ENCODE data around the gene YIPF3. TPM values are rescaled to one million over a fixed set of nuclear protein-coding genes. Genes with fewer than 3 reads are reported as not detected.

The YIPF3 gene
- total RNA-seq, 4 donors from 2014 or later: 26.5 to 212 (median 92.7) TPM

DNA sequence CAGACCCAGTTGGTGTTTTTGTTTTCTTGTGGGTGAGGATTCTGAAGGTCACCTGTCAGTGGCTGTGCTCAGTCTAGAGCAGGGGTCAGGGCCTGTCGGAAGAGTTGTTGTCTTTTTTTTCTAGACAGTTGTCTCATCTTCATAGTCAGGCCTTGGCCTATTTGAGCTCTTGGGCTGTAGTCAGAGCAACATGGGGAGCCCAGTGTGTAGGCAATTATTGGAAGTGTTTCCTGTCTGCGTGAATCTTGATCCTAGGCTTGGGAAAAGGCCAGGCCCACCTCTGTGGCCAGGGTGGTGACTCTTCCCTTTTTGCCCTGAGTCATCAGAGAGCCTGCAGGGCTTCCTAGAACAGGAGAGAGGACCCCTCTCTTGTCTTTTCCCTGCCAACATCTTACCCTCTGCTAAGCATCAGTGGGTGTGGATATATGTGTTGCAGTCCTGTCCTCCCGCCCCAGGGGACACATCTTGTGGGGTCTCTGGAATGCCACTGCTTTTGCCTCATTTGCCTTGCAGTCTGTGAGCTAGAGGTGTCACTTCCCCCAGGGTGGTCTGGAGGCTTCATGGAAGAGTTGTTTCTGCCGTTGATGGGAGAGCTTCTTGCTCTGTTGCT, 28.0 kb downstream of the YIPF3 start:
- TF ChIP-seq POLR2A (IDR thresholded peaks at IDR 0.05): no peak
- TF ChIP-seq, protein P1, sequence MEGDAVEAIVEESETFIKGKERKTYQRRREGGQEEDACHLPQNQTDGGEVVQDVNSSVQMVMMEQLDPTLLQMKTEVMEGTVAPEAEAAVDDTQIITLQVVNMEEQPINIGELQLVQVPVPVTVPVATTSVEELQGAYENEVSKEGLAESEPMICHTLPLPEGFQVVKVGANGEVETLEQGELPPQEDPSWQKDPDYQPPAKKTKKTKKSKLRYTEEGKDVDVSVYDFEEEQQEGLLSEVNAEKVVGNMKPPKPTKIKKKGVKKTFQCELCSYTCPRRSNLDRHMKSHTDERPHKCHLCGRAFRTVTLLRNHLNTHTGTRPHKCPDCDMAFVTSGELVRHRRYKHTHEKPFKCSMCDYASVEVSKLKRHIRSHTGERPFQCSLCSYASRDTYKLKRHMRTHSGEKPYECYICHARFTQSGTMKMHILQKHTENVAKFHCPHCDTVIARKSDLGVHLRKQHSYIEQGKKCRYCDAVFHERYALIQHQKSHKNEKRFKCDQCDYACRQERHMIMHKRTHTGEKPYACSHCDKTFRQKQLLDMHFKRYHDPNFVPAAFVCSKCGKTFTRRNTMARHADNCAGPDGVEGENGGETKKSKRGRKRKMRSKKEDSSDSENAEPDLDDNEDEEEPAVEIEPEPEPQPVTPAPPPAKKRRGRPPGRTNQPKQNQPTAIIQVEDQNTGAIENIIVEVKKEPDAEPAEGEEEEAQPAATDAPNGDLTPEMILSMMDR (IDR thresholded peaks at IDR 0.05): no peak
- no peak for DNase-seq
- H3K9me3 ChIP-seq: no peaks in the 10 kb centered on the region
- peaks cover 0 to 13% of the 10 kb centered on the region in 2 donors for H3K4me1 ChIP-seq
- no peaks in the 10 kb centered on the region for H3K36me3 ChIP-seq
- no peak overlapping the region for H3K4me3 ChIP-seq
- no peaks in the 10 kb centered on the region for H3K27me3 ChIP-seq
- intact Hi-C loops (cut with DNase I; ENCODE audit: low total_unique reads): no loop called here
- no peak overlapping the region for H3K27ac ChIP-seq

DNA sequence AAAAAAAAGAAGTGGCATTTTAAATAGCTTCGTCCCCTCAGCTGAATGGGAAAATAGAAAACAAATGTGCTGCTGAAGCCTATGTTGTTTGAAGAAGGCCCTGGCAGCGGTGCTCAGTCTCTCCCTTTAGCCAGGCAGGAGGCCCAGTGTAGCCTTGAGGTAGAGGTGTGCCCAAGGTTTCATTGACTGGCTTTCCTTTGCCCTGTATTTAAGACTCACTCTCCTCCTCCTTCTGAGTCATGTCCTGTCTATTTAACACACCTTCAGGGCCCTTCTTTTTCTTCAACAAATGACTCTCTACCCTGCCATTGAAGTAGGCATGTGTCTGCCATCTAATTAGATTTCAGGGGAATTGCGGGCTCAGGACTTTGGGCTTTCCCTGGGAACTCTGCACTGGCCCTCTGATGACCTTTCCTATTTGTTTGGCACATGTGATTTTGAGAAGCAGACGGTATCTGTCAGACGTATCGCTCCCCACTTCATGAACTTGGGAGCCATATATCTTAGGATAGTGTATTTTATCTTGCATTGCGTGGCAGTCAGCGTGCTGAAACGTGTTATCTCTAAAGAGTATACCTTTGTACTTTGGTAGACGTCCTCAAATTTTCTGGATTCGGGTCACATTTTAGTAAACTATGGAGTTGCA, 35.0 kb downstream of the YIPF3 start:
- Histone ChIP-seq H3K27me3 (no peaks in the 10 kb centered on the region), H3K9me3 (no peaks in the 10 kb centered on the region), H3K4me1 (peaks cover 0 to 8% of the 10 kb centered on the region in 2 donors), H3K4me3 (no peak overlapping the region), H3K36me3 (no peaks in the 10 kb centered on the region), H3K27ac (no peak overlapping the region)
- no peak for DNase-seq
- intact Hi-C loops (cut with DNase I; ENCODE audit: low total_unique reads): no loop called here
- TF ChIP-seq, protein P1 (IDR thresholded peaks at IDR 0.05): no peak
- TF ChIP-seq POLR2A (IDR thresholded peaks at IDR 0.05): no peak

DNA sequence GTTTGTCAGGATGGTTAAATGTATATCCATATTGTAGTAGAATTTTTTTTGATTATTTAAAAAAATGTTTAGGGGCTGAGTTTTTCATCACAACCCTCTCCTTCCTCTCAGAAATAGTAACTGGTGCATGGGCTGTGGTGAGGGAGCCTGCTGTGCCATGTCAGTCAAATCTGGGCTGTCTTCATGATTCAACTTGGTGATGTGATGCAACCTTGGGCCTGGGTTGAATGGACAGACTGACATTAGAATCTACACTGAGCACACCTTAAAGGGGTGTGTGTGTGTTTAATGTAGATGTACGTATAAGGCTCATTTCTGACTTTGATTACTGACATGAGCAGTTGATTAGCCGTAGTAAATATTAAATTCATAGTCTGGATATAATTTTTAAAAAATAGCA, 35.7 kb downstream of the YIPF3 start:
- no peak for DNase-seq
- H3K27ac ChIP-seq: no peak overlapping the region
- TF ChIP-seq POLR2A (IDR thresholded peaks at IDR 0.05): no peak
- TF ChIP-seq, protein P1 (IDR thresholded peaks at IDR 0.05): no peak
- no peaks in the 10 kb centered on the region for H3K9me3 ChIP-seq
- H3K36me3 ChIP-seq: no peaks in the 10 kb centered on the region
- intact Hi-C loops (cut with DNase I; ENCODE audit: low total_unique reads): no loop called here
- H3K4me3 ChIP-seq: no peak overlapping the region
- H3K27me3 ChIP-seq: no peaks in the 10 kb centered on the region
- H3K4me1 ChIP-seq: peaks cover 0 to 8% of the 10 kb centered on the region in 2 donors

DNA sequence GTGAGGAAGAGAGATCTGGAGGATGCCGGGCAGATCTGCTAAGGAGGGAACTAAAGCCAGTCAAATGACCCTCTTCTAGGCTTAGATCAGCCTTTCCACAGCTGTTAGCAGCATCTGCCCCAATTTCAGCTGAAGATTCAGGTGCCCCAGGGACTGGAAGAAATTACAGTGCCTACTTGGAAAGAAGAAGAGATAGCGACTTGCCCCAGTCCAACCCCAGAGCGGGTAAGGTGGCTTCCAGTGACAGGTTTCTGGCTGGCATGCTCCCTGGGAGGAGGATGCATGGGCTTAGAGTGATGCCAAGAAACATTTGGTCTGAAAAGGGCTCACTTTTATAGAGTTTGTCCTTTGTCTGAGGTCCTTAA, 38.7 kb downstream of the YIPF3 start:
- no peaks in the 10 kb centered on the region for H3K36me3 ChIP-seq
- intact Hi-C loops (cut with DNase I; ENCODE audit: low total_unique reads): no loop called here
- H3K4me3 ChIP-seq: peak overlapping the region; percentile 52 to 83
- no peaks in the 10 kb centered on the region for H3K9me3 ChIP-seq
- H3K27me3 ChIP-seq: no peaks in the 10 kb centered on the region
- peak overlapping the region; percentile 75 to 82 for H3K27ac ChIP-seq
- no peak for DNase-seq
- TF ChIP-seq, protein P1 (IDR thresholded peaks at IDR 0.05): no peak
- TF ChIP-seq POLR2A (IDR thresholded peaks at IDR 0.05): no peak
- peaks cover 0 to 8% of the 10 kb centered on the region in 2 donors for H3K4me1 ChIP-seq

DNA sequence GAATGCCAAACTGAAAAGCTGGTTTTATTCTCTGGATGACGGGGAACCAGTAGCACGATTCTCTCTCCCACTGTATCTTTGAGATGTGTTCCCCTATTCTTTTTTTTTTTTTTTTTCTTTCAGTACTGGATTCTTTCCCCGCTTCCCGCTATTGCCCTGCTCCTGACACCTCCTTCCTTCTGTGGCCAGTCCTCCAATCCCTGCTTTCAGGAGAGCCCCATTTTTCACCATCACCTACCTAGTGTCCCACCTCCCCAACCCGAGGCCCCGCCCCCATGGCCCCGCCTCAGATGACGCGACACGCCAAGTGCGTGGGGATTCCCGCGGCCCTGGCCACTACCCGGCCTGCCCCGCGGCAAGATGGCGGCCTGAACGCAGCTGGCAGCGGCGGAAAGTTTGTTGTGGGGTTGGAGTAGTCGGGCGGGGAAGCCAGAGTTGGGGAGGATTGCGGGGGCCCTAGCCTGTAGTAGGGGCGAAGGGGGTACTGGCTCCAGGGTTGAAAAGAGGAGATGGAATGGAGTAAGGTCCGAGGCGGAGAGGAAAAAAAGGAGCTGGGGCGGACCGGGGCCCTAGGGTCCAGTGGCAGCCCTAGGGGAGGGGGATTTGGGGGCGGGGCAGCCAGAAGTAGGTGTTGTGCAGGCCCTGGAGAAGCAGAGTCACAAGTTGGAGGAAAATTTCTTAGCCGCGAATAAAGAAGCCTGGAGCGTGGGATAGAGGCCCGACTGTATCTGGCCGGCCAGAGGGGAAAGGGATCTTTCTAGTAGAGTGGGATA, 39.3 kb downstream of the YIPF3 start, which contains the start of gene TJAP1:
Gene TJAP1, plus strand, starts transcription at position 336 of the 773 bp plus-strand sequence. CDS start 21,432 bp downstream, outside the sequence.
- Histone ChIP-seq H3K36me3 (no peaks in the 10 kb centered on the region), H3K27ac (peak within 1 kb of the TSS; percentile 75 to 82), H3K4me3 (peak within 1 kb of the TSS; percentile 52 to 83), H3K4me1 (peaks cover 0 to 8% of the 10 kb centered on the region in 2 donors), H3K9me3 (no peaks in the 10 kb centered on the region), H3K27me3 (no peaks in the 10 kb centered on the region)
- peak; percentile 93 to 95 for DNase-seq
- TF ChIP-seq, protein P1 (IDR thresholded peaks at IDR 0.05): peak in 1 of 4 experiments; percentile 3
- TF ChIP-seq POLR2A (IDR thresholded peaks at IDR 0.05): peak; percentile 60 to 64
- intact Hi-C loops (cut with DNase I; ENCODE audit: low total_unique reads): no loop called here
